WTC11 (cell line): ENCODE data around the gene PSMD14. TPM values are rescaled to one million over a fixed set of nuclear protein-coding genes. Genes with fewer than 3 reads are reported as not detected.

Experiments
- ATAC-seq: fragments of 200-7000 bp; cut with Tn5 transposase; 2 replicates; pipeline ENCODE4 v1.10.0; 2021; ENCODE audit warnings: mild to moderate bottlenecking, moderate library complexity
- CTCF ChIA-PET: fragments of 300-600 bp; sonication (Branson Sonifier 250); formaldehyde crosslinking; loops from one replicate; lab custom pipeline; 2021; ENCODE audit warnings: antibody characterized with exemption; lab: Charles Lee
- POLR2A ChIA-PET: fragments of 350-600 bp; sonication (Branson Sonifier 250); formaldehyde crosslinking; loops from one replicate; lab custom pipeline; 2021; ENCODE audit warnings: antibody characterized with exemption; lab: Charles Lee
- DNase-seq: peaks from one replicate; pipeline ENCODE4 v3.0.0; 2021; ENCODE audit warnings: low spot score
- H3K27ac Mint-ChIP-seq: 2 replicates; pipeline ENCODE4 v1.8.0; 2021; ENCODE audit warnings: mixed read lengths
- H3K27me3 Mint-ChIP-seq: 2 replicates; pipeline ENCODE4 v1.8.0; 2021; ENCODE audit warnings: low read depth, mild to moderate bottlenecking, moderate library complexity, mixed read lengths
- H3K36me3 Mint-ChIP-seq: 2 replicates; pipeline ENCODE4 v1.8.0; 2021; ENCODE audit warnings: mixed read lengths
- H3K4me1 Mint-ChIP-seq: 2 replicates; pipeline ENCODE4 v1.8.0; 2022; ENCODE audit warnings: mixed read lengths
- H3K4me3 Mint-ChIP-seq: 2 replicates; pipeline ENCODE4 v1.8.0; 2021; ENCODE audit warnings: mild to moderate bottlenecking, moderate library complexity, mixed read lengths
- H3K9me3 Mint-ChIP-seq: 2 replicates; pipeline ENCODE4 v1.8.0; 2021; ENCODE audit warnings: mixed read lengths
- FOXK1 ChIP-seq: sonication (generic); formaldehyde crosslinking; IDR thresholded peaks from 2 replicates; pipeline ENCODE4 v1.8.0; 2022; ENCODE audit warnings: mild to moderate bottlenecking, moderate library complexity, missing genetic modification reagents
- FOXP1 ChIP-seq: sonication (generic); formaldehyde crosslinking; IDR thresholded peaks from 2 replicates; pipeline ENCODE4 v1.8.0; 2022; ENCODE audit warnings: missing genetic modification reagents, mild to moderate bottlenecking, moderate library complexity, borderline replicate concordance
- HMGA2 ChIP-seq: fragments of 250-450 bp; sonication (Bioruptor Pico); IDR thresholded peaks from 2 replicates; pipeline ENCODE4 v1.4.0; 2021; ENCODE audit warnings: mild to moderate bottlenecking, moderate library complexity
- NR2C2 ChIP-seq: sonication (generic); formaldehyde crosslinking; IDR thresholded peaks from 2 replicates; pipeline ENCODE4 v1.8.0; 2022; ENCODE audit warnings: mild to moderate bottlenecking, missing genetic modification reagents
- RORB ChIP-seq: fragments of 250-450 bp; sonication (Bioruptor Pico); IDR thresholded peaks from 2 replicates; pipeline ENCODE4 v1.9.0; 2021; ENCODE audit warnings: mild to moderate bottlenecking
- ZNF317 ChIP-seq: sonication (generic); formaldehyde crosslinking; IDR thresholded peaks from 2 replicates; pipeline ENCODE4 v1.8.1; 2023; ENCODE audit warnings: low read depth, mild to moderate bottlenecking, moderate library complexity, missing genetic modification reagents, borderline replicate concordance
- ZNF423 ChIP-seq: fragments of 250-450 bp; sonication (Bioruptor Pico); IDR thresholded peaks from 2 replicates; pipeline ENCODE4 v2.1.2; 2022; ENCODE audit warnings: mild to moderate bottlenecking, moderate library complexity
- total RNA-seq: library from RNA; stranded (reverse); gene quantifications from 3 replicates; pipeline ENCODE4 v1.2.3, GENCODE V29; 2021
- TF ChIP-seq, protein P1 (sequence below): sonication (generic); formaldehyde crosslinking; IDR thresholded peaks from 2 replicates; pipeline ENCODE4 v1.8.1; 2023; ENCODE audit warnings: mild to moderate bottlenecking, missing genetic modification reagents
- TF ChIP-seq, protein P2 (sequence below): sonication (generic); formaldehyde crosslinking; IDR thresholded peaks from 2 replicates; pipeline ENCODE4 v1.8.0; 2022; ENCODE audit warnings: mild to moderate bottlenecking, missing genetic modification reagents
- TF ChIP-seq, protein P3 (sequence below): sonication (generic); formaldehyde crosslinking; IDR thresholded peaks from 2 replicates; pipeline ENCODE4 v1.8.1; 2023; ENCODE audit warnings: mild to moderate bottlenecking, missing genetic modification reagents, moderate library complexity
- TF ChIP-seq, protein P4 (sequence below): sonication (generic); formaldehyde crosslinking; IDR thresholded peaks from 2 replicates; pipeline ENCODE4 v1.8.1; 2022; ENCODE audit warnings: missing genetic modification reagents, borderline replicate concordance
- TF ChIP-seq, protein P5 (sequence below): sonication (generic); formaldehyde crosslinking; conservative IDR thresholded peaks from 2 replicates; pipeline ENCODE4 v1.8.1; 2022; ENCODE audit warnings: mild to moderate bottlenecking, missing genetic modification reagents
- TF ChIP-seq, protein P6 (sequence below): fragments of 250-450 bp; sonication (Bioruptor Pico); IDR thresholded peaks from 2 replicates; pipeline ENCODE4 v1.9.0; 2021; ENCODE audit warnings: mild to moderate bottlenecking
- TF ChIP-seq, protein P7 (sequence below): fragments of 250-450 bp; sonication (Bioruptor Pico); IDR thresholded peaks from 2 replicates; pipeline ENCODE4 v2.1.2; 2022; ENCODE audit warnings: mild to moderate bottlenecking, moderate library complexity

The PSMD14 gene
- total RNA-seq, 1 experiment from 2014 or later = 80.5 TPM

DNA sequence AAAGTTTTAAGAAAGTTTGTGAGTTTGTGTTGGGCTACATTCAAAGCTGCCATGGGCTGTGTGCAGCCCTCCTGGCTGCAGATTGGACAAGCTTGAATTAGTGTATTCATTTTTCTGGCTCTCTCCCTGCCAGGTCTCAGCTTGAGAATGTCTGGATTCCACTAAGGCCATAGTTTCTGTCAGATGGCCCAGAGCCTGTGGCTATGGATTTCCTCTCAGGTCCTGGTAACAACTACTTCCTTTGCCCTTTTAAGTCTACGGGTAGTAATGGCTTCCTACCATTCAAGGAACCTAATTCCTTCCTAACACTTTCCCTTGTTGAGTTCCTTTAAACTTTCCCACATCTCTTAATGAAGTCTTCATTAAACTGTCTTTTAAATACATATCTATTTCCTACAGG, 24.3 kb upstream of the PSMD14 start (continued):
- TF ChIP-seq, protein P1, sequence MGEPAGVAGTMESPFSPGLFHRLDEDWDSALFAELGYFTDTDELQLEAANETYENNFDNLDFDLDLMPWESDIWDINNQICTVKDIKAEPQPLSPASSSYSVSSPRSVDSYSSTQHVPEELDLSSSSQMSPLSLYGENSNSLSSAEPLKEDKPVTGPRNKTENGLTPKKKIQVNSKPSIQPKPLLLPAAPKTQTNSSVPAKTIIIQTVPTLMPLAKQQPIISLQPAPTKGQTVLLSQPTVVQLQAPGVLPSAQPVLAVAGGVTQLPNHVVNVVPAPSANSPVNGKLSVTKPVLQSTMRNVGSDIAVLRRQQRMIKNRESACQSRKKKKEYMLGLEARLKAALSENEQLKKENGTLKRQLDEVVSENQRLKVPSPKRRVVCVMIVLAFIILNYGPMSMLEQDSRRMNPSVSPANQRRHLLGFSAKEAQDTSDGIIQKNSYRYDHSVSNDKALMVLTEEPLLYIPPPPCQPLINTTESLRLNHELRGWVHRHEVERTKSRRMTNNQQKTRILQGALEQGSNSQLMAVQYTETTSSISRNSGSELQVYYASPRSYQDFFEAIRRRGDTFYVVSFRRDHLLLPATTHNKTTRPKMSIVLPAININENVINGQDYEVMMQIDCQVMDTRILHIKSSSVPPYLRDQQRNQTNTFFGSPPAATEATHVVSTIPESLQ = no peak

DNA sequence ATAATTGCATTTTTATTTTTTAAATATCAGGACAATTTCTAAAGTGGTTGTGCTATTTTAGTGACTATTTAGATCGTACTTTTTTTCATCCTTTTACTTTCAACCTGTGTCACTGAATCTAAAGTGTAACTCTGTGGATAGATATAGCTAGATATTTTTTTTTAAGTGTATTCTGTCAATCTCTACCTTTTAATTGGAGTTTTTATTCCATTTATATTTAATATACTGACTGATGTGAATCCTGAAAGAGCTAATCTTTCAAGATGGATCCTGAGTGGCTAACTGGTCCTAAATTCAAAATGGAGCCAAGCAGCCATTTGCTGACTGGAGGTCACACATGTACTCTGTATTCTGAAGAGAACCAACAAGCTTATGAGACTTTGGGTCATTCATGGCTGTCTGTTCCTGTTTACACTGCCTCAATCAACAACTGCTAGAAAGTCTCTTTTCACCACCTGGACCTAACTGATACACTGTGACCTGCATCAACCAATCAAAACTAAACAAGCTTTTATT, 4.6 kb upstream of the PSMD14 start:
- ATAC-seq (no peak), DNase-seq (no peak)
- no peak overlapping the region for H3K27ac Mint-ChIP-seq
- ChIA-PET CTCF (no interaction called here), POLR2A (no interaction called here)
- peaks cover 14% of the 10 kb centered on the region for H3K36me3 Mint-ChIP-seq
- no peaks in the 10 kb centered on the region for H3K27me3 Mint-ChIP-seq
- H3K4me3 Mint-ChIP-seq = no peak overlapping the region
- TF ChIP-seq, protein P2, sequence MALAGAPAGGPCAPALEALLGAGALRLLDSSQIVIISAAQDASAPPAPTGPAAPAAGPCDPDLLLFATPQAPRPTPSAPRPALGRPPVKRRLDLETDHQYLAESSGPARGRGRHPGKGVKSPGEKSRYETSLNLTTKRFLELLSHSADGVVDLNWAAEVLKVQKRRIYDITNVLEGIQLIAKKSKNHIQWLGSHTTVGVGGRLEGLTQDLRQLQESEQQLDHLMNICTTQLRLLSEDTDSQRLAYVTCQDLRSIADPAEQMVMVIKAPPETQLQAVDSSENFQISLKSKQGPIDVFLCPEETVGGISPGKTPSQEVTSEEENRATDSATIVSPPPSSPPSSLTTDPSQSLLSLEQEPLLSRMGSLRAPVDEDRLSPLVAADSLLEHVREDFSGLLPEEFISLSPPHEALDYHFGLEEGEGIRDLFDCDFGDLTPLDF (CRISPR knock-in tag) = no peak
- TF ChIP-seq, protein P3, sequence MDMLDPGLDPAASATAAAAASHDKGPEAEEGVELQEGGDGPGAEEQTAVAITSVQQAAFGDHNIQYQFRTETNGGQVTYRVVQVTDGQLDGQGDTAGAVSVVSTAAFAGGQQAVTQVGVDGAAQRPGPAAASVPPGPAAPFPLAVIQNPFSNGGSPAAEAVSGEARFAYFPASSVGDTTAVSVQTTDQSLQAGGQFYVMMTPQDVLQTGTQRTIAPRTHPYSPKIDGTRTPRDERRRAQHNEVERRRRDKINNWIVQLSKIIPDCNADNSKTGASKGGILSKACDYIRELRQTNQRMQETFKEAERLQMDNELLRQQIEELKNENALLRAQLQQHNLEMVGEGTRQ (CRISPR knock-in tag) = no peak
- TF ChIP-seq ZNF423 (CRISPR knock-in tag) = no peak
- TF ChIP-seq FOXK1 (CRISPR knock-in tag) = no peak
- TF ChIP-seq, protein P4, sequence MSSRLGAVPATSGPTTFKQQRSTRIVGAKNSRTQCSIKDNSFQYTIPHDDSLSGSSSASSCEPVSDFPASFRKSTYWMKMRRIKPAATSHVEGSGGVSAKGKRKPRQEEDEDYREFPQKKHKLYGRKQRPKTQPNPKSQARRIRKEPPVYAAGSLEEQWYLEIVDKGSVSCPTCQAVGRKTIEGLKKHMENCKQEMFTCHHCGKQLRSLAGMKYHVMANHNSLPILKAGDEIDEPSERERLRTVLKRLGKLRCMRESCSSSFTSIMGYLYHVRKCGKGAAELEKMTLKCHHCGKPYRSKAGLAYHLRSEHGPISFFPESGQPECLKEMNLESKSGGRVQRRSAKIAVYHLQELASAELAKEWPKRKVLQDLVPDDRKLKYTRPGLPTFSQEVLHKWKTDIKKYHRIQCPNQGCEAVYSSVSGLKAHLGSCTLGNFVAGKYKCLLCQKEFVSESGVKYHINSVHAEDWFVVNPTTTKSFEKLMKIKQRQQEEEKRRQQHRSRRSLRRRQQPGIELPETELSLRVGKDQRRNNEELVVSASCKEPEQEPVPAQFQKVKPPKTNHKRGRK (CRISPR knock-in tag) = no peak
- TF ChIP-seq ZNF317 = no peak
- TF ChIP-seq, protein P5, sequence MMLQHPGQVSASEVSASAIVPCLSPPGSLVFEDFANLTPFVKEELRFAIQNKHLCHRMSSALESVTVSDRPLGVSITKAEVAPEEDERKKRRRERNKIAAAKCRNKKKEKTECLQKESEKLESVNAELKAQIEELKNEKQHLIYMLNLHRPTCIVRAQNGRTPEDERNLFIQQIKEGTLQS (CRISPR knock-in tag) = no peak
- TF ChIP-seq RORB (CRISPR knock-in tag) = no peak
- TF ChIP-seq HMGA2 (CRISPR knock-in tag) = no peak
- TF ChIP-seq, protein P6, sequence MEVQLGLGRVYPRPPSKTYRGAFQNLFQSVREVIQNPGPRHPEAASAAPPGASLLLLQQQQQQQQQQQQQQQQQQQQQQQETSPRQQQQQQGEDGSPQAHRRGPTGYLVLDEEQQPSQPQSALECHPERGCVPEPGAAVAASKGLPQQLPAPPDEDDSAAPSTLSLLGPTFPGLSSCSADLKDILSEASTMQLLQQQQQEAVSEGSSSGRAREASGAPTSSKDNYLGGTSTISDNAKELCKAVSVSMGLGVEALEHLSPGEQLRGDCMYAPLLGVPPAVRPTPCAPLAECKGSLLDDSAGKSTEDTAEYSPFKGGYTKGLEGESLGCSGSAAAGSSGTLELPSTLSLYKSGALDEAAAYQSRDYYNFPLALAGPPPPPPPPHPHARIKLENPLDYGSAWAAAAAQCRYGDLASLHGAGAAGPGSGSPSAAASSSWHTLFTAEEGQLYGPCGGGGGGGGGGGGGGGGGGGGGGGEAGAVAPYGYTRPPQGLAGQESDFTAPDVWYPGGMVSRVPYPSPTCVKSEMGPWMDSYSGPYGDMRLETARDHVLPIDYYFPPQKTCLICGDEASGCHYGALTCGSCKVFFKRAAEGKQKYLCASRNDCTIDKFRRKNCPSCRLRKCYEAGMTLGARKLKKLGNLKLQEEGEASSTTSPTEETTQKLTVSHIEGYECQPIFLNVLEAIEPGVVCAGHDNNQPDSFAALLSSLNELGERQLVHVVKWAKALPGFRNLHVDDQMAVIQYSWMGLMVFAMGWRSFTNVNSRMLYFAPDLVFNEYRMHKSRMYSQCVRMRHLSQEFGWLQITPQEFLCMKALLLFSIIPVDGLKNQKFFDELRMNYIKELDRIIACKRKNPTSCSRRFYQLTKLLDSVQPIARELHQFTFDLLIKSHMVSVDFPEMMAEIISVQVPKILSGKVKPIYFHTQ (CRISPR knock-in tag) = no peak
- no peak for TF ChIP-seq FOXP1 (CRISPR knock-in tag)
- TF ChIP-seq NR2C2 (CRISPR knock-in tag) = no peak
- peaks cover 14% of the 10 kb centered on the region for H3K9me3 Mint-ChIP-seq
- H3K4me1 Mint-ChIP-seq = peaks cover 7% of the 10 kb centered on the region

DNA sequence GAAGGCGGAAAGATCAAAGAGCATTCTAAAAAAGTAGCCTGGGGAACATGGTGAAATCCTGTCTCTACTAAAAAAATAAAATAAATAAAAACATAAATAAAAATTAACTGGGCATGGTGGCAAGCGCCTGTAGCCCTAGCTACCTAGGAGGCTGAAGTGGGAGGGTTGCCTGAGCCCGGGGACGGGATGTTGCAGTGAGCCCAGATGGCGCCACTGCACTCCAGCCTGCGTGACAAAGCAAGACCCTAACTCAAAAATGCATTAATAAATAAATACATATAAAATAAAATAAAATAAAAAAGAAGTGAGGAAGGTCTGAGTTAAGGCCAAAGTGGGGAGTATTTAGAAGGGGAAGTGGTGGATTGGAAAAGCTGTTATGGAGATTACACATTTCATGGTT, 1.3 kb upstream of the PSMD14 start:
- Mint-ChIP-seq H3K4me1 (peaks cover 17% of the 10 kb centered on the region), H3K27me3 (no peaks in the 10 kb centered on the region), H3K36me3 (peaks cover 14% of the 10 kb centered on the region), H3K4me3 (peak overlapping the region; percentile 87), H3K27ac (no peak overlapping the region), H3K9me3 (peaks cover 14% of the 10 kb centered on the region)
- DNase-seq (peak; percentile 18), ATAC-seq (no peak)
- TF ChIP-seq, protein P7, sequence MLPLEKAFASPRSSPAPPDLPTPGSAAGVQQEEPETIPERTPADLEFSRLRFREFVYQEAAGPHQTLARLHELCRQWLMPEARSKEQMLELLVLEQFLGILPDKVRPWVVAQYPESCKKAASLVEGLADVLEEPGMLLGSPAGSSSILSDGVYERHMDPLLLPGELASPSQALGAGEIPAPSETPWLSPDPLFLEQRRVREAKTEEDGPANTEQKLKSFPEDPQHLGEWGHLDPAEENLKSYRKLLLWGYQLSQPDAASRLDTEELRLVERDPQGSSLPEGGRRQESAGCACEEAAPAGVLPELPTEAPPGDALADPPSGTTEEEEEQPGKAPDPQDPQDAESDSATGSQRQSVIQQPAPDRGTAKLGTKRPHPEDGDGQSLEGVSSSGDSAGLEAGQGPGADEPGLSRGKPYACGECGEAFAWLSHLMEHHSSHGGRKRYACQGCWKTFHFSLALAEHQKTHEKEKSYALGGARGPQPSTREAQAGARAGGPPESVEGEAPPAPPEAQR (CRISPR knock-in tag) = no peak
- ChIA-PET POLR2A (interaction anchor here (1.1 kb wide), 1 partner anchor 146 kb away, joined by 5 read pairs; the partner anchor contains the start of gene TANK), CTCF (interaction anchor here (0.6 to 1.0 kb wide), 6 partner anchors 15 to 264 kb away, joined by 3 to 4 read pairs (median 4); partner anchors contain the start of gene TBR1)
